Activated naive CD4-positive, alpha-beta T cell treated with anti-CD3 and anti-CD28 coated beads, Interleukin-2, amount 50 U/mL, for 16 hours (primary cell): ENCODE results near the gene C18orf63.

ENCODE experiments used
- DNase-seq: peaks from one replicate; pipeline ENCODE4 v3.0.0-alpha.2; 2020

C18orf63 gene

GRCh38 chr18:74381621-74382295, 66.1 kb downstream of the C18orf63 start:
- DNase-seq = no peak

DNA sequence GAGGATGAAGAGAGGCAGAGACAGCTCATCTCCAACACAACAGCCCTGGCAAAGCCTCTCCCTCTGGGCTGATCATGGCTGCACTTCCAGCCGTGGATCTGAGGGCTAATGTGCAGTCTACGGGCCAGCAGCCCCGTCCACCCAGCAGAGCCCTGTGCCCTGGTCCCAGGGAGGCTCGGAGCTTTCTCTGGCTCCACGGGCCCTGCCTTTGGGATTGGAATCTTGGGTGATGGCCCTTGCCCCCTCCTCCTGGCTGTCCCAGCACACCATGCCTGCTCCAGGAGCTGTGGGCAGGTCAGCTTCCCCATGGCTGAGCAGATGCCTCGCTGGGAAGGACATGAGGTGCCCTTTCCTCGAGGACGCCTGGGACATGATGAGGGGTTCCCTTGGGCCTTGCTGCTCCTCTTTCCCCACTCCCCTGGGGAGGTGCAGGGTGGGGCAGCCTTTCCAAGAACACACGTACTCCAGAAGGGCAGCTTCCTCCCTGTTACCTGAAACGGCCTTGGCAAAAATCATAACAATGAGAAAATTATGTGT, 66.9 kb downstream of the C18orf63 start:
- DNase-seq = no peak

DNA sequence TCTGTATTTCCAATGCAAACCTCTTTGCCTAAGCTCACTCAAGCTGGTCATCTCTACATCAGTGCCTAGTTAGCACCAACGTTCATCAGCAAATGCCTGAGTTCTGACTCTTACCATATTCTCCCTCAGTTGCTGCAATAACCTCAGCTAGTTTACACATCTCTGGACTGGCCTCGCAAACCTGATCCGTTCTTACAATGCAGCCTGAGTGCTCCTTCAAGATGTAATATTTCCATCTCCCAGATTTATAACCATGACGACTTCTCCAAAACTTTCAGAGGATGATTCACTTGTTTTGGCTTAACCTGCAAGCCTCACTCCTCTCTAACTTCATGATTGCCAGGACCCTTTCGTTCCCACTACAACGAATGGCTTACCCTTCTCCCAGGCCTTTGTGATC, 71.7 kb downstream of the C18orf63 start:
- no peak for DNase-seq

GRCh38 chr18:74388227-74388626, 72.6 kb downstream of the C18orf63 start:
- no peak for DNase-seq

DNA sequence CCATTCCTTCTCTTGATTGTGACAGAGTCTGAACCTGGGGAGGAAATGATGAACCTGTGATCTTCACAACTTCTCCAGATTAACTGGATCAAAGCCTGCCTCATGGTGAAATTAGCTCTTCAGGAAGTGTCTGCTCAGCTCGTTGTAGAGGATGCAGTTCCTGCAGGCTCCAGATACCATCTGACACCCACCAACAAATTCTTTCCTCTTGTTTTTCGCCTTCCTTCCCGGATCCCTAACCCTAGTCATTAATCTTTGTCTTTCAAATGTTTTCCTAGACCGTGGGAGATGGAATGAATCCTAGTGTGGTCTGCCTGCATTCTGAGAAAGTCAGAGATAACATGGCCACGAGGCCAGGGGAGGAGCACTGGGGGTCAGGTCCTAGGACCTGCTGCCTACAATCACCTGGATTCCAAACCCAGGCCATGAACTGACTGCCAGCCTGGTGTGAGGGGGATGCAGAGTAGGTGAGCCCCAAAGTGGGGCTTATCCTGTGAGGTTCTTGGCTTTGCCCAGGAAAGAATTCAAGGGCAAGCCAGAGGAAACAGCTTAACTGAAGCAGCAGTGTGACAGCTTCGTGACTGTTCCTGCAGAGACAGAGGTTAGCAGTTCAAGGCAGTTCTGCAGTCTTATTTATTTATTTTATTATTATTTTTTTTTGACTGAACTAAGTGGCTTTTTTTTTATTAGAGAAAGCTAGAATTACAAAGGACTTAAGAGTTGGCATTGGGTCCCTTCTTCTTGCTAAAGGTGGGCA, 73.7 kb downstream of the C18orf63 start:
- no peak for DNase-seq

GRCh38 chr18:74389991-74390390, 74.4 kb downstream of the C18orf63 start:
- DNase-seq = no peak

DNA sequence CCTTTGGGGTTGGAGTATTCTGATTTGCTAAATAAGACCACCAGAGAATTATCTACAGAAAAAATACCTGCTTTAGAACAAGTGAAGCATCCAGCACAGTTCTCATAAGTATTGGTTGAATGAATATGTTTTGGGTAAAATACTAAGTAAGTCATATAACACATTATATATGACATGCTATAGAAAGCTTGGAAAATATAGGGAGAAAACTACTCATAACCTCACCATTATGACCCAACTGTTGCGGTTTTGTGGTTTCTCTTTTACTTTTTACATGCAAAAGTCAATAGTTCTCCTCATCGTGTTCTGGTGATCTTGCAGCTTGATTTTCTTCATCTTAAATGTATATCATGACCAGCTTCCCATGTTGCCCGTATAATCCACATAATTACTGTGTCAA, 75.3 kb downstream of the C18orf63 start:
- DNase-seq = no peak

DNA sequence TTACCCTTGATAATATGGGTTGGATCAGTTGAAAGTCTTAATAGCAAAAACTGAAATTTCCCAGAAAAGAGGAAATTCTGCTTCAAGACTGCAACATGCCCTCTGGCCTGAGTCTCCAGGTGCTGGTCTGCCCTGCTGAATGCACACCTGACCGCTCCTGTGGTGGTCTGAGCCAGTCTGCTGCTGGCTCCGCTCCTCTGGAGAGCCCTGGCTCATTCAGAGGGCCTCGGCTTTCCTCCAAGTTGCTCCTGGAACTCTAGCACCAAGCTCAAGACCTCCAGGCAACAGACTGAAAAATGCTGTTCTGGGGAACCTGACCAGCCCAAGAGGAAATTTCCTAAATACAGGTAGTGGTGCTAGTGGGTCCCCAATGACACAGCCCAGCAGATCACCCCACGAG, 76.7 kb downstream of the C18orf63 start:
- no peak for DNase-seq

DNA sequence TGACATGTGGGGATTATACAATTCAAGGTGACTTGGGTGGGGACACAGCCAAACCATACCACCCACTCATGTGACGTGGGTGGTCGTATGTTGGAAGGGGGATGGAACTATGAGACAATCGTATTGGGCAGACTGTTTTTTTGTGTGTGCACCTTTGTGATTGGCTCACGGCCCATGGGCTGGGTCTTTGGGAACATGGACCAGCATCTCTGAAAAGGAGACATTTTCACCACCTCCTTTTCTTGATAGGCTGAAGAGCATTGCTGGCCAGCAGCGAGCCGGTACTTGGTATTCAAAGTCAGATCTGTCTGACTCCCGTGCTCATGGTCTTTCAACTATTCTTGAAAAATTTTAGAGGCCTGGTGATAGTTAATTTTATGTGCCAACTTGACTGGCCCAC, 79.4 kb downstream of the C18orf63 start:
- DNase-seq = no peak

DNA sequence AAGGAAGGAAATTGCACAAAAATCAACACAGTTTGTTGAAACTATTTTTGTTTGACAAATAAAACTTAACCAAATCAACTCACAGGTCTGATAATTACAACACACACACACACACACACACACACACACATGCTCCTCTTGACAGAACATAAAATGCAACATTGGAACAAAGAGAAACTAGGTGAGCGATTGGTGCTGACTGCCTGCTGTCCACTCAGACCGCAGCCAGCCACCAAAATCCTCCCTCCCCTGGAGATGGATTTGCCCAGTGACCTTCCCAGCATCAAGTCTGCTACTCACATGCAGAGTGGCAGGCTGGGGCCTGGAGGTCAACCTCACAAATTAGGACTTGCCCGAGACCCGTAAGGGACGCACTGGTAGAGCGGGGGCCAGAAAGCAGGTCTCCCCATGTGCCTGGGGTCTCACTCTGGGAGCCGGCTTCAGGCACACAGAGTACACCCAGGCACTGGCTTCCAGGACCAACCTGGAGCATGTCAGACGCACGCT, 80.1 kb downstream of the C18orf63 start:
- no peak for DNase-seq

DNA sequence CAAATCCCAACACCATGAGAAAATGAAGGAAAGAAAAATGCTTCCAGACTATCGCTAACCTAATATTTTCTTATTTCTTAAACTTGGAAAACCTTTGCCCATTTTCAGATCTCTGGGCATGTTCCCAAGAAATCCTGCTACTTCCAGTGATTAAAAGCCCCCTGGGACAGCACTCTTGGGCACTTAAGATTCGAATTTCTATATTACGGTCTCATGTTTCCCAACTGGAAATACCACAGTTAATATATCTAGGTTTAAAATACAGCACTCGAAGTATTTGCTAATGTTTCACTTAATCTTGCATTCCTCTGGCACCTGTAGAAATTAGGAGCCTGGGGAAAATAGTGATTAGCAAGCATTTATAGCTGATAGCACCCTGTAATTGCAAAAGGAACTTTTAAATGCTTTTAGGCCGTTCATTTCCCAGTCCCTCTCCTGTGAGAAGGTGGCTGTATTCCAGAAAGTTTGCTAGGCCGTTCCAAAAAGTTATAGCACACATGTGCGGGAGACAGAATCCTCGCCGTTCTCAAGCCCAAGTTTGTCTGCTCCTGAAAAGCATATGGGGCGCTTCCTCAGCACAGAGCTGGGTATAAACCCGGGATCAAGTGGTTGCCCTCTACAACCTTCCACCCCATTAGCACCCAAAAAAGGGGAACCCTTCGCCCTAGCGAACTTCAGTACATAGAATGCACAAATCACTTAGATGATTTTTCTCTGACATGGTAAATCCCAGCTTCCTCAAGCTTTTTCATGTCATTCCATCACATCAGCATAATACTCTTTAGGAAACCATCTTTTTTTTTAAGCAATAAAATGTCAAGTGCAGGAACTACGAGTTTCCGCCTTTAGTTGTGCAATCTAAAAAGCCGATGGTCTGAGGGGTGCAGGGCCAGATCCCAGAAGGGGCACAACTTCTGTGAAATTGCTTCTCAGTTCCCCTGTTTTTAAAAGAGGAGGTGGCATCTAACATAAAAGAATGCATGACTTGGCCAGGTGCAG, 80.8 kb downstream of the C18orf63 start:
- DNase-seq = no peak

GRCh38 chr18:74397572-74397971, 81.9 kb downstream of the C18orf63 start:
- DNase-seq = no peak

- DNase-seq = no peak
Measured at GRCh38 chr18:74399091-74399887, 83.7 kb downstream of the C18orf63 start.

DNA sequence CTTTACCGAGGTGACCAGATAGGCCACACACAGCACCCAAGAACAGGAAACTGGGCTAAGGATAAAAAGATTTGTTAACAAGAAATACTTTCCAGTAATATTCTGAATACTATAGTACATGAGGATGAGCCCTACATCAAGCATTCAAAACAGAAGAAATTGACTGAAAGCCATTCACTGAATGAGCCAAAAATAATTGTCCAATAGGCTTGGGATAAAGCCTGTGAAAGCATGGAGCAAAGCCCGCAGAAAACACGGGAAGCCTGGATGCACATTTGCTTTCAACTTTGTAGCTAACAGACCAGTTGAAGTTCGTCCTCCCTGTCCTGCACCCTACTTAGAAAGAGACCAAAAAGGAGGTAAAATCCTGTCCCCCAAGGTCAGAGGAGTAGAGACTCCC, 85.2 kb downstream of the C18orf63 start:
- no peak for DNase-seq

- no peak for DNase-seq
Measured at GRCh38 chr18:74402806-74403433, 87.3 kb downstream of the C18orf63 start.

GRCh38 chr18:74407888-74408287, 92.2 kb downstream of the C18orf63 start:
- no peak for DNase-seq
